ENCODE data around the gene LAMTOR5. TPM values are rescaled to one million over a fixed set of nuclear protein-coding genes. Genes with fewer than 3 reads are reported as not detected.
A peak's percentile ranks its signal among the peaks of the same experiment; 100 is the strongest.
"Not testable (repeated sequence)": the region's sequence is repeated elsewhere in the genome, so short reads cannot be mapped to it uniquely, and the experiment has no call there.

Gene LAMTOR5
- total RNA-seq, 1 experiment from 2014 or later = 133 TPM

- no peak for DNase-seq
- H3K9me3 ChIP-seq = no peaks in the 10 kb centered on the region
- peaks cover 32% of the 10 kb centered on the region for H3K36me3 ChIP-seq
- peak overlapping the region; percentile 93 for H3K4me3 ChIP-seq
- H3K27me3 ChIP-seq = no peaks in the 10 kb centered on the region
These were observed 994 bp upstream of the LAMTOR5 start for GRCh38 chr1:110408488-110408887.

- not testable (repeated sequence) for H3K9me3 ChIP-seq, DNase-seq, H3K27me3 ChIP-seq
- peak overlapping the region; percentile 93 for H3K4me3 ChIP-seq
- H3K36me3 ChIP-seq = peaks cover 53% of the 10 kb centered on the region
These were observed 1.1 kb downstream of the LAMTOR5 start for GRCh38 chr1:110406407-110406806.

- H3K9me3 ChIP-seq = no peaks in the 10 kb centered on the region
- peaks cover 71% of the 10 kb centered on the region for H3K36me3 ChIP-seq
- no peak overlapping the region for H3K4me3 ChIP-seq
- no peaks in the 10 kb centered on the region for H3K27me3 ChIP-seq
- no peak for DNase-seq
These were observed 3.1 kb downstream of the LAMTOR5 start for GRCh38 chr1:110404401-110404800.

GRCh38 chr1:110403805-110404204 lies 3.7 kb downstream of the LAMTOR5 start:
- Histone ChIP-seq H3K36me3 (peaks cover 74% of the 10 kb centered on the region), H3K27me3 (no peaks in the 10 kb centered on the region), H3K9me3 (no peaks in the 10 kb centered on the region), H3K4me3 (no peak overlapping the region)
- DNase-seq = no peak

DNA sequence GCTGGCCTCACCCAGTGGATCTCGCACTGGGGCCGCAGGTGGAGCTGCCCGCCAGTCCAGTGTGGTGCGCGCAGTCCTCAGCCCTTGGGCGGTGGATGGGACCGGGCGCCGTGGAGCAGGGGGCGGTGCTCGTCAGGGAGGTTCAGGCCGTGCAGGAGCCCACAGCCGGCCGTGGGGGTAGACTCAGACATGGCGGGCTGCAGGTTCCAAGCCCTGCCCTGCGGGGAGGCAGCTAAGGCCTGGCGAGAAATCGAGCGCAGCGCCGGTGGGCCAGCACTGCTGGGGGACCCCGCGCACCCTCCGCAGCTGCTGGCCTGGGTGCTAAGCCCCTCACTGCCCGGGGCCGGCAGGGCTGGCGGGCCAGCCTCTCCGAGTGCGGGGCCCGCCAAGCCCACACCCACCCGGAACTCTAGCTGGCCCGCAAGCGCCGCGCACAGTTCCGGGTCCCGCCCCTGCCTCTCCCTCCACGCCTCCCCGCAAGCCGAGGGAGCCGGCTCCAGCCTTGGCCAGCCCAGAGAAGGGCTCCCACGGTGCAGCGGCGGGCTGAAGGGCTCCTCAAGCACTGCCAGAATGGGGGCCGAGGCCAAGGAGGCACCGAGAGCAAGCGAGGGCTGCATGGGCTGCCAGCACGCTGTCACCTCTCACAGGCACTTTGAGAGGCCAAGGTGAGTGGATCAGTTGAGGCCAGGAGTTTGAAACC lies 11.1 kb downstream of the LAMTOR5 start:
- peaks cover 46% of the 10 kb centered on the region for H3K36me3 ChIP-seq
- H3K9me3 ChIP-seq, DNase-seq, H3K27me3 ChIP-seq, H3K4me3 ChIP-seq: not testable (repeated sequence)

- Histone ChIP-seq H3K36me3 (peaks cover 28% of the 10 kb centered on the region), H3K4me3 (no peak overlapping the region), H3K27me3 (no peaks in the 10 kb centered on the region), H3K9me3 (peaks cover 5% of the 10 kb centered on the region; the same call in 1 of the 2 replicates)
- no peak for DNase-seq
These were observed 13.0 kb downstream of the LAMTOR5 start for GRCh38 chr1:110394493-110394820.

GRCh38 chr1:110393691-110394492 lies 13.6 kb downstream of the LAMTOR5 start:
- H3K4me3 ChIP-seq = no peak overlapping the region
- H3K9me3 ChIP-seq = peaks cover 5% of the 10 kb centered on the region; the same call in 1 of the 2 replicates
- peak; percentile 70 for DNase-seq
- no peaks in the 10 kb centered on the region for H3K27me3 ChIP-seq
- H3K36me3 ChIP-seq = peaks cover 24% of the 10 kb centered on the region

DNA sequence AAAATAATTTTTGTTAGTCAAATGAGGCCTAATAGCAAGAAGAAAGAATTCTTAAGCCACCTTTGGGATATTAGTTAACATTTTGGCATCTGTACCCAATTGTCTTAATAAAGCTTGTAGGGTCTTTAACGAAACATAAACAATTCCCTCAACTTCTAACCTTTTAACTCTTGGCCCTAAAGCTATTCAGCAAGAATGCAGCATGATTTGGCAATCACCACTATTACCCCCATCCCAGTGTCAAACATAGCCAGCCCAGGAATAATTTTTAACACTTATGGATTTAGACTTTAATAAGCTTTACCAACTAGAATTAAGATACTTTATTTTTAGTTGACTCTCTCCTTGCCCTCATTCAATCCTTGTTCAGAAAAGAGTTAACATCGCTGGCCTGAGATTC lies 14.2 kb downstream of the LAMTOR5 start:
- Histone ChIP-seq H3K9me3 (peaks cover 5% of the 10 kb centered on the region; the same call in 1 of the 2 replicates), H3K36me3 (peaks cover 24% of the 10 kb centered on the region), H3K27me3 (no peaks in the 10 kb centered on the region), H3K4me3 (no peak overlapping the region)
- DNase-seq = no peak

- no peaks in the 10 kb centered on the region for H3K27me3 ChIP-seq
- 0 out of 2 replicates have a peak, but pooled peaks cover 2% of the 10 kb centered on the region for H3K9me3 ChIP-seq
- H3K4me3 ChIP-seq = peak within 1 kb of the TSS; percentile 38
- H3K36me3 ChIP-seq = peaks cover 7% of the 10 kb centered on the region
- DNase-seq = peak; percentile 74
These were observed 16.7 kb downstream of the LAMTOR5 start, which contains the start of gene SLC16A4 for GRCh38 chr1:110390692-110391245. Gene SLC16A4, minus strand, starts transcription at chr1:110391026. Its CDS starts 1,703 bp downstream, at chr1:110389323.

GRCh38 chr1:110390096-110390495 lies 17.4 kb downstream of the LAMTOR5 start:
- H3K27me3 ChIP-seq = no peaks in the 10 kb centered on the region
- DNase-seq = peak; percentile 87
- H3K4me3 ChIP-seq = peak overlapping the region; percentile 38
- H3K36me3 ChIP-seq = peaks cover 1% of the 10 kb centered on the region
- H3K9me3 ChIP-seq = no peaks in the 10 kb centered on the region

DNA sequence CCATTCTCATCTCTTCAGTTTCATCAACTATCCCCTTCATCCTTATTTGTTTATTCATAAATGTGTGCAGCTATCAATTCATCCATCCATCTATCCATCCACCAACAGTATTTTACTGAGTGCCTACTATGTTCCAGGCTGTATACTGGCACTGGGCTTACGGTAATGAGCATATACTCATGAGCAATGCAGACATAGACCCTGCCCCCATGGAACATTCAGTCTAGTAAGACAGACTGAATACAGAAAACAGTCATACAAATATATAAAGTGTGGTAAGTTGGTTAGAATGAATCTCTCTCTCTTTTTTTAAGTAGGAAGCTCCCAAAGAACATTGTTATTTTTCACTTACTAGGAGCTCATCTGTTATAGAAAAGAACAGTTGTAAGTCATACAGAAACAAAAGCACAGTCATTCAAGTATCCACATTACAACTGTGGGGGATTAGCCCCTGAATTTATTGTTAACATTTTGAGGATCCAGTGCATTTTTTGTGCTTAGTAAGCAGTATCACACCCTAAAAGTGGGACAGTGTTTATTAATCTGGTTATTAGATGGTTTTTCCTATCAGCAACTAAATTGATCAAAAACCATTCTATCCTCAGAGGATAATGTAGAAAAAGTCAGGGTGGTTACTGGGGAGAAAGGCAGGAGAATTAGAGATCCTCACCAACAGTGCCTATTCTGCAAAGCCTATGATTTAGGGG lies 20.3 kb downstream of the LAMTOR5 start:
- peaks cover 13% of the 10 kb centered on the region for H3K36me3 ChIP-seq

GRCh38 chr1:110385369-110385768 lies 22.1 kb downstream of the LAMTOR5 start:
- no peaks in the 10 kb centered on the region for H3K9me3 ChIP-seq
- H3K27me3 ChIP-seq = no peaks in the 10 kb centered on the region
- peaks cover 23% of the 10 kb centered on the region for H3K36me3 ChIP-seq
- H3K4me3 ChIP-seq = no peak overlapping the region
- no peak for DNase-seq

More for the DNA sequence above, 20.3 kb downstream of the LAMTOR5 start:
- H3K27me3 ChIP-seq = no peaks in the 10 kb centered on the region
- H3K4me3 ChIP-seq = no peak overlapping the region
- DNase-seq = no peak
- H3K9me3 ChIP-seq = no peaks in the 10 kb centered on the region

GRCh38 chr1:110384581-110385321 lies 22.7 kb downstream of the LAMTOR5 start:
- no peak for DNase-seq
- H3K27me3 ChIP-seq = no peaks in the 10 kb centered on the region
- H3K9me3 ChIP-seq = no peaks in the 10 kb centered on the region
- no peak overlapping the region for H3K4me3 ChIP-seq
- peaks cover 23% of the 10 kb centered on the region for H3K36me3 ChIP-seq

DNA sequence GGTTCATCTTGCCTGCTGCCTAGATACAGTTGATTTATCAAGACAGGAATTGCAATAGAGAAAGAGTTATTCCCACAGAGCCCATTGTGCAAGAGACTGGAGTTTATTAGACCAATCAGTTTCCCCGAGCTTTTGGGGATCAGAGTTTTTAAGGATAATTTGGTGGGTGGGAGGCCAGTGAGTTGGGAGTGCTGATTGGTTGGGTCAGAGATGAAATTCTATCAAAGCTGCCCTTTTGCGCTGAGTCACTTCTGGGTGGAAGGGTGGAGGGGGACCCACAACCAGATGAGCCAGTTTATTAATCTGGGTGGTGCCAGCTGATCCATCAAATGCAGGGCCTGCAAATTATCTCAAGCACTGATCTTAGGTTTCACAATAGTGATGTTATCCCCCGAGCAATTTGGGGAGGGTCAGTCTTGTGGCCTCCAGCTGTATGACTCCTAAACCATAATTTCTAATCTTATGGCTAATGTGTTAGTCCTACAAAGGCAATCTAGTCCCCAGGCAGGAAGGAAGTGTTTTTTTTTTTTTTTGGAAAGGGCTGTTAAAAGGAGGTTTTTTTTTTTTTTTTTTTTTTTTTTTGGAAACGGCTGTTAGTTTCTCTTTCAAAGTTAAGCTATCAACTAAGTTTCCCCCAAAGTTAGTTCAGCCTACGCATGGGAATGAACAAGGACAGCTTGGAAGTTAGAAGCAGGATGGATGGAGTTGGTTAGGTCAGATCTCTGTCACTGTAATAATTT lies 24.1 kb downstream of the LAMTOR5 start:
- H3K36me3 ChIP-seq = peaks cover 36% of the 10 kb centered on the region
- no peaks in the 10 kb centered on the region for H3K9me3 ChIP-seq
- no peak for DNase-seq
- no peak overlapping the region for H3K4me3 ChIP-seq
- no peaks in the 10 kb centered on the region for H3K27me3 ChIP-seq

DNA sequence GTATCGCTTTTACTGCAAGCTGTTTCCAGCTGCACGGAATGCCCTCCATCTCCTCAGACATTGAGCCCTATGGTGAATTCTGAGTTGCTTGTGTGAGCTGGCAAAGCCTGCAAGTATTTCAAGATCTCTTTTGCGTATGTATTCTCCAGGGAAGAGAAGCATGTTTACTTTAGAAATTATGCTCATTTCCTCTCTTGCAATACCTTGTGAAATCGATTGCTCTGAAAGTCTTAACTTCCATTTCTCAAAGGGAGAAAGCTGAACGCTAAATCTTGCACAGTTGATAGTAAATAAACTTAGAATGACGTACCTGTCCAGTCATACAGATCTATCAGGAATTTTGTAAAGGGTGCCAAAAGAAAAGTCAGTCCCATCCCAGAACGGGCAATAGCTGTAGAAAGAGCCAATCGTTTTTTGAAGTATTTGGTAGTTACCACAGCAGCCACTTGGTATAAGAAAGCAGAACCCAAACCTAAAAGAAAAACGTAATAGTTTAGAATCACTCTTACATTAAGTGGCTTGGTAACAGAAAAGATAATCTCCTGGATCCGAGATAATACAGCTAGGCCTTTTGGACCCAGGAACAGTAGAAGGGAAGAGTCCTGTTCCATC lies 26.7 kb downstream of the LAMTOR5 start:
- H3K27me3 ChIP-seq = no peaks in the 10 kb centered on the region
- peaks cover 61% of the 10 kb centered on the region for H3K36me3 ChIP-seq
- H3K9me3 ChIP-seq = no peaks in the 10 kb centered on the region
- no peak overlapping the region for H3K4me3 ChIP-seq
- DNase-seq = no peak
